T-helper 2 cell (primary cell): ENCODE results near the gene WWOX.
"Not testable (repeated sequence)": the region's sequence is repeated elsewhere in the genome, so short reads cannot be mapped to it uniquely, and the experiment has no call there.

Experiments
- DNase-seq, 5 experiments: peaks; one replicate each; pipeline versions ENCODE4 v3.0.0 to v3.0.0-alpha.2; 2012 to 2022

Gene WWOX

GRCh38 chr16:78505544-78506366 is 406.3 kb downstream of the WWOX start:
- no peak for DNase-seq

GRCh38 chr16:78506367-78507193 is 407.1 kb downstream of the WWOX start:
- no peak for DNase-seq

- DNase-seq = no peak
Observed at GRCh38 chr16:78507576-78507975, 408.1 kb downstream of the WWOX start.

- DNase-seq = no peak
Observed at GRCh38 chr16:78509965-78510364, 410.5 kb downstream of the WWOX start.

- no peak for DNase-seq
Observed at GRCh38 chr16:78510496-78510895, 411.0 kb downstream of the WWOX start.

- no peak for DNase-seq
Observed at GRCh38 chr16:78513838-78514237, 414.4 kb downstream of the WWOX start.

- DNase-seq = not testable (repeated sequence)
Observed at GRCh38 chr16:78514888-78515287, 415.4 kb downstream of the WWOX start.

- no peak for DNase-seq
Observed at GRCh38 chr16:78515421-78515820, 416.0 kb downstream of the WWOX start.

GRCh38 chr16:78516006-78516736 is 416.7 kb downstream of the WWOX start:
- no peak for DNase-seq

- DNase-seq = no peak
Observed at GRCh38 chr16:78519896-78520295, 420.4 kb downstream of the WWOX start.

- DNase-seq = no peak
Observed at GRCh38 chr16:78520470-78520869, 421.0 kb downstream of the WWOX start.

- no peak for DNase-seq
Observed at GRCh38 chr16:78522327-78522726, 422.9 kb downstream of the WWOX start.

GRCh38 chr16:78523212-78523985 is 423.9 kb downstream of the WWOX start:
- no peak for DNase-seq

GRCh38 chr16:78524066-78524595 is 424.7 kb downstream of the WWOX start:
- no peak for DNase-seq

- DNase-seq = no peak
Observed at GRCh38 chr16:78528265-78528664, 428.8 kb downstream of the WWOX start.

GRCh38 chr16:78529881-78530280 is 430.4 kb downstream of the WWOX start:
- DNase-seq = no peak

GRCh38 chr16:78530283-78530682 is 430.8 kb downstream of the WWOX start:
- no peak for DNase-seq

GRCh38 chr16:78535098-78535497 is 435.6 kb downstream of the WWOX start:
- DNase-seq = no peak

GRCh38 chr16:78537511-78537910 is 438.1 kb downstream of the WWOX start:
- no peak for DNase-seq

- DNase-seq = no peak
Observed at GRCh38 chr16:78538292-78538691, 438.8 kb downstream of the WWOX start.

- no peak for DNase-seq
Observed at GRCh38 chr16:78538919-78539318, 439.5 kb downstream of the WWOX start.

GRCh38 chr16:78542419-78542818 is 443.0 kb downstream of the WWOX start:
- DNase-seq = no peak
